H1 (cell line): Measurements from ENCODE around the gene SEC62. TPM values are rescaled to one million over a fixed set of nuclear protein-coding genes. Genes with fewer than 3 reads are reported as not detected.

ENCODE experiments used
- ATF3 ChIP-seq: IDR thresholded peaks from 2 replicates; pipeline ENCODE4 v1.6.1; 2011; ENCODE audit warnings: low read depth, mild to moderate bottlenecking, low read length; ENCODE audit not compliant: insufficient read depth
- BACH1 ChIP-seq: IDR thresholded peaks from 2 replicates; pipeline ENCODE4 v1.6.1; 2012; ENCODE audit warnings: low read length, improper control_type of control experiment
- BRCA1 ChIP-seq: IDR thresholded peaks from 2 replicates; pipeline ENCODE4 v1.6.1; 2012; ENCODE audit warnings: low read depth, low read length, improper control_type of control experiment
- CHD1 ChIP-seq: IDR thresholded peaks from 2 replicates; pipeline ENCODE4 v1.6.1; 2012; ENCODE audit warnings: low read depth, low read length, improper control_type of control experiment
- CREB1 ChIP-seq: IDR thresholded peaks from 2 replicates; pipeline ENCODE4 v1.6.1; 2012; ENCODE audit warnings: inconsistent platforms
- EGR1 ChIP-seq: IDR thresholded peaks from 2 replicates; pipeline ENCODE4 v1.6.1; 2011; ENCODE audit warnings: low read depth, low read length, borderline replicate concordance
- EP300 ChIP-seq, 2 experiments: IDR thresholded peaks; 1 replicate in 1 of 2; 2 replicates in 1 of 2; pipeline ENCODE4 v1.6.1; 2011 to 2012; ENCODE audit warnings: low read depth in 2 of 2, low read length in 2 of 2, mild to moderate bottlenecking in 2 of 2, borderline replicate concordance in 1 of 2, inconsistent platforms in 1 of 2, moderate library complexity in 1 of 2
- FOSL1 ChIP-seq: IDR thresholded peaks from 2 replicates; pipeline ENCODE4 v1.6.1; 2011; ENCODE audit warnings: mild to moderate bottlenecking, low read depth, low read length, moderate library complexity; ENCODE audit not compliant: insufficient read depth
- HDAC2 ChIP-seq, 2 experiments: fragments of 300-600 bp in 1 of 2; sonication (generic) in 1 of 2; IDR thresholded peaks; 2 replicates each; pipeline ENCODE4 v1.6.1; 2011 to 2012; ENCODE audit warnings: low read depth in 2 of 2, low read length in 2 of 2, mild to moderate bottlenecking in 2 of 2, moderate library complexity in 2 of 2, borderline replicate concordance in 1 of 2, inconsistent platforms in 1 of 2
- PHF8 ChIP-seq: fragments of 200-600 bp; sonication (generic); conservative IDR thresholded peaks from 2 replicates; pipeline ENCODE4 v1.7.1; 2012; ENCODE audit warnings: low read depth, mild to moderate bottlenecking, inconsistent platforms, low read length, moderate library complexity
- POLR2AphosphoS5 ChIP-seq: IDR thresholded peaks from 2 replicates; pipeline ENCODE4 v1.6.1; 2011; ENCODE audit warnings: low read depth, low read length
- RFX5 ChIP-seq: IDR thresholded peaks from 2 replicates; pipeline ENCODE4 v1.6.1; 2011; ENCODE audit warnings: low read depth, low read length, improper control_type of control experiment, borderline replicate concordance
- RNF2 ChIP-seq: fragments of 200-900, 300-1000 bp; sonication (generic); IDR thresholded peaks from 2 replicates; pipeline ENCODE4 v1.7.1; 2016; ENCODE audit warnings: borderline replicate concordance, low read depth, mild to moderate bottlenecking, antibody characterized with exemption, low read length; ENCODE audit not compliant: poor library complexity, severe bottlenecking; ENCODE audit errors: missing control alignments
- SP1 ChIP-seq: IDR thresholded peaks from 2 replicates; pipeline ENCODE4 v1.6.1; 2011; ENCODE audit warnings: low read depth, low read length
- SP4 ChIP-seq: IDR thresholded peaks from 2 replicates; pipeline ENCODE4 v1.6.1; 2012; ENCODE audit warnings: low read length, inconsistent platforms
- SUZ12 ChIP-seq: fragments of 200-600 bp; sonication (generic); IDR thresholded peaks from 2 replicates; pipeline ENCODE4 v1.6.1; 2012; ENCODE audit warnings: mild to moderate bottlenecking, inconsistent platforms, low read length, moderate library complexity, mixed read lengths
- TAF7 ChIP-seq: optimal IDR thresholded peaks from 2 replicates; pipeline ENCODE3; 2011; ENCODE audit warnings: low read depth, mild to moderate bottlenecking, inconsistent platforms, low read length, moderate library complexity, borderline replicate concordance
- polyA plus RNA-seq, 7 experiments: library from polyadenylated mRNA; depleted of rRNA in 3 of 7; stranded (reverse) in 5 of 7; unstranded in 2 of 7; fragments of >200 nt in 5 of 7; fragments of 200-250 nt in 2 of 7; gene quantifications; 1 replicate in 5 of 7; 2 replicates in 1 of 7; 4 replicates in 1 of 7; pipeline versions ENCODE4 v1.2.1 to v1.2.3, GENCODE V29; 2011 to 2013; ENCODE audit warnings: missing spikeins in 2 of 7, mixed read lengths in 2 of 7
- total RNA-seq: library from RNA; stranded (reverse); fragmentation: NEBNext Ultra II Directional; extraction: Animal tissue kit (Norgen Biotek cat#: 25700); gene quantifications from 2 replicates; pipeline ENCODE4 v1.2.1, GENCODE V29; 2021

SEC62 gene
- total and polyA plus RNA-seq, 2 of the 8 experiments (the other 6 are each of a cell fraction or from before 2014, with no cell fraction given) = 67.8 to 113 TPM

GRCh38 chr3:170038434-170039110 is 72.0 kb downstream of the SEC62 start (continued):
- TF ChIP-seq EP300 (IDR thresholded peaks at IDR 0.05; ENCODE audit: borderline replicate concordance in 1 of 2, low read depth in 2 of 2, low read length in 2 of 2) (no peak), HDAC2 (IDR thresholded peaks at IDR 0.05; ENCODE audit: borderline replicate concordance in 1 of 2, low read depth in 2 of 2, low read length in 2 of 2) (0 out of 4 replicates have a peak, but pooled peaks of 1 of the 2 experiments have one; percentile 1), BRCA1 (no peak), SP1 (no peak), CREB1 (no peak), CHD1 (no peak), SUZ12 (no peak), FOSL1 (no peak), PHF8 (no peak), TAF7 (peak; percentile 58), EGR1 (no peak), SP4 (no peak), ATF3 (no peak), POLR2AphosphoS5 (no peak), RFX5 (no peak), BACH1 (0 out of 2 replicates have a peak, but pooled peaks have one; percentile 9), RNF2 (no peak)
